ENCODE measurements around the gene RFPL1.

The RFPL1 gene

GRCh38 chr22:29443861-29444792, 5.7 kb downstream of the RFPL1 start:
- DNase-seq, result no peak

GRCh38 chr22:29445508-29445907, 7.1 kb downstream of the RFPL1 start:
- DNase-seq, result no peak

GRCh38 chr22:29447906-29448305, 9.5 kb downstream of the RFPL1 start:
- DNase-seq, result no peak

GRCh38 chr22:29449296-29449875, 11.0 kb downstream of the RFPL1 start:
- no peak for DNase-seq

GRCh38 chr22:29450222-29450621, 11.8 kb downstream of the RFPL1 start:
- DNase-seq, result no peak

- DNase-seq, result no peak
Observed at GRCh38 chr22:29451863-29452262, 13.5 kb downstream of the RFPL1 start.

- DNase-seq, result no peak
Observed at GRCh38 chr22:29454276-29454675, 15.9 kb downstream of the RFPL1 start.

- no peak for DNase-seq
Observed at GRCh38 chr22:29456211-29456671, 17.9 kb downstream of the RFPL1 start.

- DNase-seq, result no peak
Observed at GRCh38 chr22:29457730-29458129, 19.3 kb downstream of the RFPL1 start.

GRCh38 chr22:29458551-29458950, 20.2 kb downstream of the RFPL1 start:
- DNase-seq, result no peak

- no peak for DNase-seq
Observed at GRCh38 chr22:29459773-29460172, 21.4 kb downstream of the RFPL1 start.

- DNase-seq, result no peak
Observed at GRCh38 chr22:29461263-29461662, 22.9 kb downstream of the RFPL1 start.

- DNase-seq, result no peak
Observed at GRCh38 chr22:29463629-29464028, 25.2 kb downstream of the RFPL1 start.

GRCh38 chr22:29464581-29464980, 26.2 kb downstream of the RFPL1 start:
- no peak for DNase-seq

- DNase-seq, result no peak
Observed at GRCh38 chr22:29469755-29470154, 31.4 kb downstream of the RFPL1 start.

- DNase-seq, result peak; percentile 68
Observed at GRCh38 chr22:29470159-29470855, 31.9 kb downstream of the RFPL1 start.

- DNase-seq, result no peak
Observed at GRCh38 chr22:29473001-29473400, 34.6 kb downstream of the RFPL1 start.

GRCh38 chr22:29475550-29475949, 37.2 kb downstream of the RFPL1 start:
- DNase-seq, result no peak

- no peak for DNase-seq
Observed at GRCh38 chr22:29476116-29476515, 37.7 kb downstream of the RFPL1 start.

- peak; percentile 34 for DNase-seq
Observed at GRCh38 chr22:29477723-29478318, 39.4 kb downstream of the RFPL1 start.

GRCh38 chr22:29478326-29479276, 40.2 kb downstream of the RFPL1 start:
- no peak for DNase-seq
